ENCODE data around the gene NPHP3. TPM values are rescaled to one million over a fixed set of nuclear protein-coding genes. Genes with fewer than 3 reads are reported as not detected.

Gene NPHP3
- total and polyA plus RNA-seq, 4 donors, result 3.0 to 19.7 (median 6.3) TPM

- TF ChIP-seq RXRA (IDR thresholded peaks at IDR 0.05) (no peak), HNF4A (conservative IDR thresholded peaks at IDR 0.05) (no peak)
- no peak overlapping the region for H3K27ac ChIP-seq (ENCODE audit: low read depth in 1 of 2, low read length in 2 of 2)
- no peak overlapping the region for H3K4me3 ChIP-seq (ENCODE audit: low read depth in 1 of 3, low read length in 3 of 3)
- H3K36me3 ChIP-seq (ENCODE audit: control insufficient read depth in 4 of 4, insufficient read depth in 3 of 4, low read depth in 1 of 4, low read length in 3 of 4), result peaks cover 0 to 60% (median 45%) of the 10 kb centered on the region in 4 donors
- no peaks in the 10 kb centered on the region for H3K9me3 ChIP-seq (ENCODE audit: control insufficient read depth in 4 of 4, low read length in 3 of 4)
- 97% methylated on average over 4 of the region's 4 CpGs for WGBS
- H3K9ac ChIP-seq (ENCODE audit: low read depth in 1 of 2, low read length in 2 of 2), result no peak overlapping the region
- H3K4me1 ChIP-seq (ENCODE audit: control insufficient read depth in 4 of 4, insufficient read depth in 4 of 4, low read length in 3 of 4), result no peaks in the 10 kb centered on the region
- DNase-seq (ENCODE audit: low spot score), result no peak
- H3K27me3 ChIP-seq (ENCODE audit: control insufficient read depth in 4 of 4, insufficient read depth in 4 of 4, low read length in 3 of 4), result no peaks in the 10 kb centered on the region
Observed at GRCh38 chr3:132690040-132690439, 32.2 kb downstream of the NPHP3 start.

- DNase-seq (ENCODE audit: low spot score), result no peak
- peaks cover 1 to 38% (median 31%) of the 10 kb centered on the region in 4 donors for H3K36me3 ChIP-seq (ENCODE audit: control insufficient read depth in 4 of 4, insufficient read depth in 3 of 4, low read depth in 1 of 4, low read length in 3 of 4)
- H3K4me1 ChIP-seq (ENCODE audit: control insufficient read depth in 4 of 4, insufficient read depth in 4 of 4, low read length in 3 of 4), result no peaks in the 10 kb centered on the region
- H3K9ac ChIP-seq (ENCODE audit: low read depth in 1 of 2, low read length in 2 of 2), result no peak overlapping the region
- no peaks in the 10 kb centered on the region for H3K27me3 ChIP-seq (ENCODE audit: control insufficient read depth in 4 of 4, insufficient read depth in 4 of 4, low read length in 3 of 4)
- no peak overlapping the region for H3K4me3 ChIP-seq (ENCODE audit: low read depth in 1 of 3, low read length in 3 of 3)
- H3K27ac ChIP-seq (ENCODE audit: low read depth in 1 of 2, low read length in 2 of 2), result no peak overlapping the region
- no peak for TF ChIP-seq GABPA (IDR thresholded peaks at IDR 0.05 in 1 of 2, conservative IDR thresholded peaks at IDR 0.05 in 1 of 2)
- no peak for TF ChIP-seq ZBTB33 (IDR thresholded peaks at IDR 0.05)
- no peak for TF ChIP-seq FOXA2 (IDR thresholded peaks at IDR 0.05)
- no peak for TF ChIP-seq RXRA (IDR thresholded peaks at IDR 0.05)
- no peak for TF ChIP-seq FOXA1 (IDR thresholded peaks at IDR 0.05)
- TF ChIP-seq JUND (IDR thresholded peaks at IDR 0.05), result no peak
- TF ChIP-seq RAD21 (IDR thresholded peaks at IDR 0.05), result no peak
- TF ChIP-seq NR2F2 (IDR thresholded peaks at IDR 0.05), result no peak
- no peak for TF ChIP-seq MAX (IDR thresholded peaks at IDR 0.05)
- no peak for TF ChIP-seq HNF4G (IDR thresholded peaks at IDR 0.05)
- no peak for TF ChIP-seq YY1 (IDR thresholded peaks at IDR 0.05)
- no peak for TF ChIP-seq ATF3 (IDR thresholded peaks at IDR 0.05)
- TF ChIP-seq SP1 (IDR thresholded peaks at IDR 0.05), result no peak
- no peak for TF ChIP-seq CTCF (IDR thresholded peaks at IDR 0.05; ENCODE audit: low read depth, low read length, missing input control)
- H3K9me3 ChIP-seq (ENCODE audit: control insufficient read depth in 4 of 4, low read length in 3 of 4), result no peaks in the 10 kb centered on the region
Observed at GRCh38 chr3:132682201-132682600, 40.0 kb downstream of the NPHP3 start.

- H3K9ac ChIP-seq (ENCODE audit: low read depth in 1 of 2, low read length in 2 of 2), result no peak overlapping the region
- H3K36me3 ChIP-seq (ENCODE audit: control insufficient read depth in 4 of 4, insufficient read depth in 3 of 4, low read depth in 1 of 4, low read length in 3 of 4), result peaks cover 1 to 46% (median 31%) of the 10 kb centered on the region in 4 donors
- no peaks in the 10 kb centered on the region for H3K4me1 ChIP-seq (ENCODE audit: control insufficient read depth in 4 of 4, insufficient read depth in 4 of 4, low read length in 3 of 4)
- 99% methylated on average over 3 of the region's 3 CpGs for WGBS
- no peak for TF ChIP-seq TAF1 (conservative IDR thresholded peaks at IDR 0.05)
- no peak for TF ChIP-seq SP1 (IDR thresholded peaks at IDR 0.05)
- no peak for TF ChIP-seq CTCF (IDR thresholded peaks at IDR 0.05; ENCODE audit: low read depth, low read length, missing input control)
- no peak for TF ChIP-seq ATF3 (IDR thresholded peaks at IDR 0.05)
- H3K4me3 ChIP-seq (ENCODE audit: low read depth in 1 of 3, low read length in 3 of 3), result no peak overlapping the region
- no peak overlapping the region for H3K27ac ChIP-seq (ENCODE audit: low read depth in 1 of 2, low read length in 2 of 2)
- H3K9me3 ChIP-seq (ENCODE audit: control insufficient read depth in 4 of 4, low read length in 3 of 4), result no peaks in the 10 kb centered on the region
- no peaks in the 10 kb centered on the region for H3K27me3 ChIP-seq (ENCODE audit: control insufficient read depth in 4 of 4, insufficient read depth in 4 of 4, low read length in 3 of 4)
- no peak for DNase-seq (ENCODE audit: low spot score)
Observed at GRCh38 chr3:132681421-132681820, 40.8 kb downstream of the NPHP3 start.

Measured in liver (tissue), 9 donors.